ENCODE results near the gene ANO9.
"Not testable (repeated sequence)": the region's sequence is repeated elsewhere in the genome, so short reads cannot be mapped to it uniquely, and the experiment has no call there.

The ANO9 gene

DNA sequence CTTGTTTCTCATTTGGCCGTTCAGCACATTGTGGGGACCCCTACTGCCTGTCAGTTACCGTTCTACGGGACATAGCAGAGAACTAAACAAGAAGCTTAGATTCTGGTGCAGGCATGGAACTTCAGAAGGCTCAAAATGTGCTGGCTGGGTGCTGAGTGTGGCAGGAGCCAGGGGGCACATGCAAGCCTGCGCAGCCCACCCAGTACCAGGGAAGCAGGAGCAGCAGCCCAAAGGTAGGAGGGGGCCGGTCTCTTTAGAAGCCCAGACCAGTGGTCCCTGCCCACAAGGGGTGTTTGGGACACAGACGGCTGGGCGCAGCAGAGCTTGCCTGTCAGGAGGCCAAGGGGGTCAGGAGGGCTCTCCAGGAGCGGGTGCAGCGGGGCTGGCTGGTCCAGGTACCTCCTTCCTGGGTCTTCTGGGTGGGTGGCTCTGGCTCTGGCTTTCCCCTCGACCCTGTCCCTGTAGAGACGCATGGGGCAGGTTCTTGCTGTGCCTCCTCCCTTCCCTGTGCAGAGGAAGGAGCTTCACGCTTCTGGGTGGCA, 10.5 kb upstream of the ANO9 start:
- DNase-seq (ENCODE audit: low spot score), result no peak

DNA sequence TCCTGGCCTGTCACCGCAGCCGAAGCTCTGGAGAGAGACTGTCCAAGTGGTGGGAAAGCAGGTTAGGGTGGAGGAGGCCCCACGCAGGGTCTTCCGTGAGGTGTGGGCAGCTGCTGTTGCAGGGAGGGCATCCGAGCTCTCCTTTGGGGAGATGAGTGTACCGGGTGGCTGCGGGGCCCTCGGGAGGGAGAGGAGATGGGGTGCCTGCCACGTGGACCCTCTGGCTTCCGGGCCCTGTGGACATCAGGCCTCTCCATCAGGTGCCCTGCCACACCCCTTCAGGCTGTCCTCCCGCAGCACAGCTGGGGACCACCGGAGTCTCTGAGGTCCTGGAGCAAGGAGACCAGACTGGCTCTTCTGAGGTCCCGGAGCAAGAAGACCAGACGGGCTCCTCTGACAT, 9.9 kb upstream of the ANO9 start:
- no peak for DNase-seq (ENCODE audit: low spot score)

DNA sequence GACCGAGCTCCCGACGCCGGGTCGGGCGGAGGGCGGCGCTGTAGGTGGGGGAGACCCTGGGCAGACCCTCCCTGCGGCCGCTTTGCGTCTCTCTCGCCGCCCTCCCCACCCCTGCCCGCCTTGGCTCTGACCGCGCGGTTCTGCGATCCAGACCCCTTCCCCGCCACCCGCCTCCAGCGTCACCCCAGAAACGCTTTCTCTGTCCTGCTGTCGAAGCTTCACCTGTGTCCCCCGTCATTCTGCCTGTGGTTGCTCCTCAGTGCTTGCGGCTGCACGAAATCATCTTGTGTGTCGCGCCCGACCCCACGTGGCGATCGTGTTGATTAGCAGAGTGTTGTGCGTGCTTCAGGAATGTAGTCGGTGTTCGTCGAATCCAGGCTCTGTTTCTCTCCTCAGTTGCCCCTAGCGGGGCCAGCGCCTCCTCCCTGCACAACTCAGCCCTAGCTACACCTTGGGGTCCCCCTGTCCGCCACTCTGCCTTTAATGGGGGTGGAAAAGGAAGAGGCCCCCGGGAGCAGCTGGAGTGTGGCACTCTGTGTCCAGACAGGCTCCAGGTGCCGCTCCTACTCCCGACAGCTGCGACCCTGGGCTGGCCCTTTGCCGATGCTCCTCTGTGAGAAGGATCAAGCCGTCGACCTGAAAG, 9.1 kb upstream of the ANO9 start:
- DNase-seq (ENCODE audit: low spot score), result peak; percentile 47

DNA sequence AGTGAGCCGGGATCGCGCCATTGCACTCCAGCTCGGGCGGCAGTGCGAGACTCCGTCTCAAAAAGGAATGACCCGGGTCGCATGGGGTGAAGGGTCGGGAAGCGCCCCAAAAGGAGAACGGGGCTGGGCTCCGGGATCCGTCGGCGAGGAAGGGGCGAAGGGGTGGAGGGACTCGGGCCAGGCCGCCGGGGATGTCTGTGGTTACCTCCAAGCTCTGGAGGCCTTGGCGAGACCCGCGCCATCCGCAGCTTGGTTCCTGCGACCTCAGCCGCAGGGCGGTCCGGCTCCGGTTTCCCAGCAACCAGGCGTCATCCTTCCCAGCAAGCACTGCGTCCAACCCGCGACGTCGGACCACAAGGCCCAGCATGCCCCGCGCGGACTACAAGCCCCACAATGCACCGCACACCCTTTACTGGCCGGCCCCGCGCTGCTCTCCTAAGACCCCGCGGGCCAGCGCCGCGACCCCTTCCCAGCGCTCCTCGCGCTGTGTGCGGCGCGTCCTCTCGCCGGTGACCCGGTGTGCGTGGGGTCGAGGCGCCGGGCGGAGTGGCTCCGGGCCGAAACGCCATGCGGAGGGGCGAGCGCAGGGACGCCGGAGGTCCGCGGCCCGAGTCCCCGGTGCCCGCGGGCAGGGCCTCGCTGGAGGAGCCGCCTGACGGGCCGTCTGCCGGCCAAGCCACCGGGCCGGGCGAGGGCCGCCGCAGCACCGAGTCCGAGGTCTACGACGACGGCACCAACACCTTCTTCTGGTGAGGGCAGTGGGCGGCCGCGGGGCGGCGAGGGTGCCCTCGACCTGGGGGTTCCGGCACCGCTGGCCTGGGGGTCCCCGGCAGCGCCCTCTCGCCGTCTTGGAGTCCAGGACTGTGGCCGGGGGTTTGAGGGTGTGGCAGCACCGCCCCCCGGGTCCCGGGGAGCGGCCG, 8.3 kb upstream of the ANO9 start, which contains the start of gene PTDSS2:
Gene PTDSS2, plus strand, starts transcription at position 391 of the 920 bp plus-strand sequence. Its CDS starts 177 bp downstream, at position 568.
- DNase-seq (ENCODE audit: low spot score), result peak; percentile 93

- DNase-seq (ENCODE audit: low spot score), result peak; percentile 93
These were observed 6.3 kb upstream of the ANO9 start for GRCh38 chr11:447923-448731.

GRCh38 chr11:446891-447290, 5.1 kb upstream of the ANO9 start:
- no peak for DNase-seq (ENCODE audit: low spot score)

DNA sequence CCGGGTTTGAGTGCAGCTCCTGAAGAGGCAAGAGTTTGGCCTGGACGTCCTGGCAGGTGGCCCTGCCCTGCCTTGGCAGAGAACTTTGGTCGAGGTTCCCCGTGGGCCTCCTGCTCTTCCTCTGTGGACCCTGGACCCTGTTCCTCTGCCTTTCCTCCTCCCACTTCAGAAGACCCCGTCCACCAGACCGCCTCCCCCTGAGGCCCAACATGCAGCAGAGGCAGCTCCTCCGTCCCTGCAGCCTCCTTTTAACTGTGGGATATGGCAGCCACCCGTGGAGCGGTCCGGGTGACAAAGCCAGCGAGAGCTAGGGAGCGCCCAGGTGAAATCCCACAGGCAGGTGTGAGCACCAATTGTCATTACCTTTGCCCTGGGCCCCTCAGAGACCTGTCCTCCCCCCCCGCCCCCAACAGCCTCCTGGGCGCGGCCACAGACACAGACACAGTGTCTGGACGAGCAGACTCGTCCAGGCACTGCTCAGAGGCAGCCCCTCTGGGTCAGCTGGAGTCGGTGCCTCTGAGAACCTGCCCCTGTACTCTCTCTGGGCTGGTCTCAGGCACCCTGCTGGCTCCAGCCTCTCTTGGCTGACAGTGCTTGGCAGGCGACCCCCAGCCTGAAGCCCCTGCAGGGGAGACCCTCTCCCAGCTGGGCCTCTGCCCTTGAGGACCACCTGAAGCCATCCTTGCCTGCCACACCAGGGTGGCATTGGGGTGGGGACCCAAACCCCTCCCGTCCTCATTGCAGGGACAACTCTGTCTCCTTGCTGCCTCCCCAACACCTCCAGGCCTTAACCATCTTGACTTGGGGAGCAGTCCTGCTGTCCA, 4.2 kb upstream of the ANO9 start:
- DNase-seq (ENCODE audit: low spot score), result no peak

GRCh38 chr11:444396-445144, 2.8 kb upstream of the ANO9 start:
- peak; percentile 56 for DNase-seq (ENCODE audit: low spot score)

DNA sequence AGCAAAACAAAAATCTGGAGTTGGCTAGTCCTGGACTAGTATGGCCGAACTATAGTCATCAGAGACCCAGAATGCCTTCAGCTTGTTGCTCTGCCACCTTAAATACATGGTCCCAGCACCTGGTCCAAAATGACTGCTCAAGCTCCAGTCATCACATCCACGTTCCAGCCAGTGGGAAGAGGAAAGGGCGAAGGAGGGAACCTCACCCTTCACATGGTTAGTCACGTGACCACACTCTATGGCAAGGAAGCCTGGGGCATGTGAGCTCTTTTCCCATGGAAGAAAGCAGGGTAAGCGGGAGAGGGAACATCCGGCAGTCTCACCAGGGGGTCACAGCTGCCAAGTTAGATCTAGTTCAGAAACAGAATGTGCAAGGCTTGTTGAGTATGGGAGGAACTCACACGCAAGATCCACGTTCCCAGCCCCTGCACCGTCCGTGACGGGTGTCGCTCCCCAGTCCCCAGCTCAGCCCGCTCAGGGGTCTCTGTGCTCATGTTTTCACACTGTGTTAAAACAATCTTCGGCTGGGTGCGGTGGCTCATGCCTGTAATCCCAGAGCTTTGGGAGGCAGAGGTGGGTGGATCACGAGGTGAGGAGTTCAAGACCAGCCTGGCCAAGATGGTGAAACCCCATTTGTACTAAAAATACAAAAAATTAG, 1.9 kb upstream of the ANO9 start:
- DNase-seq (ENCODE audit: low spot score), result no peak

DNA sequence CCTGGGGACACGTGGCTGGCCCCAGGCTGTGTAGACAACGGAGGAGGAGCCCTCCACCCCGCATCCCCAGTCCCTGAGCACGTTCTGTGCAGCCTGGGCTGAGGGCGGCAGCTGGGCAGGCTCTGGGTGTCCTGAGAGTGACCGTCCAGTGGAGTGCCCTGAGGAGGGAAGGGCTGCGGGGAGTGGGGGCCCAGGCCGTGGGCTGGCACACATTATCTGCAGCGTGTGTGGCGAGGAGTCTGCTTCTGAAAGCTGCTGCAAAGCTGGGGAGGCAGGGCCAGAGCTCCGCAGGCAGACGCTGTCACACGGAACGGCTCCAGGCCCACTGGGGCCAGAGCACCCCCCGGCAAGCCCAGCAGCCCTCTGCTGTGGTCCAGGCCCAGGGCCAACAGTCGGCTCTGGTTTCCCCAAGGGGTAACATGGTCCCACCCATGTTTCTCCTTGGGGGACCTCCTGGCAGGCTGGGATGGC, 835 bp upstream of the ANO9 start:
- DNase-seq (ENCODE audit: low spot score), result no peak

DNA sequence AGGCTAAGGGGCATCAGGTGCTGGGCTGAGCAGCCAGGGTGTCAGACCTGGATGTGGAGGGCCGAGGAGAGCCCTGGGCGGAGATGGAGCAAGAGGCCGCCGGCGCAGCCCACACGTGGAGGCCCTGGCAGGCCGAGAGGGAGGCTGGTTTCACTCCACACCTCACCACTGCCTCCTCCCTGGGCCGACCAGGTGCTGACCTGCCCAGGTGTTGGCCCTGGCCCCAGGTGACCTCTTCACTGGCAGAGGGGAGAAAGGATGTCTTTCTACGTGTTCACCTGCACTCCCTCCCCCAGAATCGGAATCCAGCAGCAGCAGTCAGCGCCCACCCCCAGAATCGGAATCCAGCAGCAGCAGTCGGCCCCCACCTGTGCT, 781 bp downstream of the ANO9 start:
- no peak for DNase-seq (ENCODE audit: low spot score)

GRCh38 chr11:440065-441042, 1.5 kb downstream of the ANO9 start:
- peak; percentile 44 for DNase-seq (ENCODE audit: low spot score)

- DNase-seq (ENCODE audit: low spot score), result no peak
These were observed 2.3 kb downstream of the ANO9 start for GRCh38 chr11:439315-440064.

- no peak for DNase-seq (ENCODE audit: low spot score)
These were observed 3.5 kb downstream of the ANO9 start for GRCh38 chr11:438101-438844.

DNA sequence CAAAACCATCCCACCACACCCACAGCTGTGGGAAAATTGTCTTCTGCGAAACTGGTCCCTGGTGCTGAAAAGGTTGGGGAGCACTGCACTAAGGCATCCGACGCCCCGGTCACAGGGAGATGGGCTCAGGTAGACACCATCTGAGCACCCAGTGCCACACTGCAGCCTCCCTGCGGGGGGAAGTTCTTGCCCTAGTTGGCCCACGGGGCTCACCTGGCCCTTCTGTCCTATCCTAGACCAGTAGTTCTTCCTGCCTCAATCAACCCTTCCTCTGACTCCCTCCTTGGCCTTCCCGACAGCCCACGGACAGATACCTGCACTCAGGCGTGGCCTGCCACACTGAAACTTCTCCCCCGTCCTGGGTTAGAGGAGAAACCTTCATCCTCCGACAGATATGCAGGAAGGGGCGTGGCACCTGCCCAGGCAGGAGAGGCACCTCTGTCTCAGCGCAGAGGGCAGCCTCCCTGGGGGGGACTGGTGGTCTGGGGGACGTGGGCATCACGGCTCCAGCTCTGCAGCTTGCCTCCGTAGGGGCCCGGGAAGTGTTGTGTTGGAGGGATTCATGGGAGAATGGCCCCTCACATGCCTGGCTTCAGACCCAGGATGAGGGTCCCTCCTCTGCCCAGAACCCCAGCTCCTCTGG, 4.5 kb downstream of the ANO9 start:
- no peak for DNase-seq (ENCODE audit: low spot score)

DNA sequence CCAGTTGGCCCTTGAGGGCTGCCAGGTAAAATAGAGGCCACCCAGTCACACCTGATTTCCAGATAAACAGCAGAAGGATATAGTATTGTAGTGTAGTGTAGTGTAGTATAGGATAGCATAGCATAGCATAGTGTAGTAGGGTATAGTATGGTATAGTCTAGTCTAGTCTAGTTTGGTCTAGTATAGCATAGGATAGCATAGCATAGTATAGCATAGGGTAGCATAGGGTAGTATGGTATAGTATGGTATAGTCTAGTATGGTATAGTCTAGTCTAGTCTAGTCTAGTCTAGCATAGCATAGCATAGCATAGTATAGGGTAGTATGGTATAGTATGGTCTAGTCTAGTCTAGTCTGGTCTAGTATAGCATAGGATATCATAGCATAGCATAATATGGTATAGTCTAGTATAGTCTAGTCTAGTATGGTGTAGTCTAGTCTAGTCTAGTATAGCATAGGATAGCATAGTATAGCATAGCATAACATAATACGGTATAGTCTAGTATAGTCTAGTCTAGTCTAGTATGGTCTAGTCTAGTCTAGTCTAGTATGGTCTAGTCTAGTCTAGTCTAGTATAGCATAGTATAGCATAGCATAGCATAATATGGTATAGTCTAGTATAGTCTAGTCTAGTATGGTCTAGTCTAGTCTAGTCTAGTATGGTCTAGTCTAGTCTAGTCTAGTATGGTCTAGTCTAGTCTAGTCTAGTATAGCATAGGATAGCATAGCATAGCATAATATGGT, 6.6 kb downstream of the ANO9 start:
- DNase-seq (ENCODE audit: low spot score), result not testable (repeated sequence)
